WTC11 (cell line): ENCODE data around the gene MORC4.

Source experiments
- ESRRA ChIP-seq: sonication (generic); formaldehyde crosslinking; IDR thresholded peaks from 2 replicates; pipeline ENCODE4 v1.8.1; 2022; ENCODE audit warnings: mild to moderate bottlenecking, missing genetic modification reagents, borderline replicate concordance
- ETV6 ChIP-seq: sonication (generic); formaldehyde crosslinking; IDR thresholded peaks from 2 replicates; pipeline ENCODE4 v1.8.1; 2022; ENCODE audit warnings: mild to moderate bottlenecking, missing genetic modification reagents
- JUN ChIP-seq: sonication (generic); formaldehyde crosslinking; IDR thresholded peaks from 2 replicates; pipeline ENCODE4 v1.8.0; 2023; ENCODE audit warnings: mild to moderate bottlenecking, missing genetic modification reagents
- MYBL2 ChIP-seq: sonication (generic); formaldehyde crosslinking; IDR thresholded peaks from 2 replicates; pipeline ENCODE4 v1.8.1; 2023; ENCODE audit warnings: mild to moderate bottlenecking, moderate library complexity, missing genetic modification reagents
- PRRX2 ChIP-seq: fragments of 250-450 bp; sonication (Bioruptor Pico); IDR thresholded peaks from 2 replicates; pipeline ENCODE4 v1.8.0; 2021; ENCODE audit warnings: mild to moderate bottlenecking
- TEAD4 ChIP-seq: sonication (generic); formaldehyde crosslinking; IDR thresholded peaks from 2 replicates; pipeline ENCODE4 v1.8.0; 2022; ENCODE audit warnings: mild to moderate bottlenecking, missing genetic modification reagents
- TP53 ChIP-seq: sonication (generic); formaldehyde crosslinking; IDR thresholded peaks from 2 replicates; pipeline ENCODE4 v1.8.1; 2023; ENCODE audit warnings: mild to moderate bottlenecking, missing genetic modification reagents
- ZNF416 ChIP-seq: fragments of 250-450 bp; sonication (Bioruptor Pico); IDR thresholded peaks from 2 replicates; pipeline ENCODE4 v1.9.0; 2021; ENCODE audit warnings: mild to moderate bottlenecking, inconsistent platforms
- TF ChIP-seq, protein P1 (sequence below): sonication (generic); formaldehyde crosslinking; IDR thresholded peaks from 2 replicates; pipeline ENCODE4 v1.8.1; 2022; ENCODE audit warnings: low read depth, mild to moderate bottlenecking, moderate library complexity, missing genetic modification reagents, borderline replicate concordance
- TF ChIP-seq, protein P2 (sequence below): fragments of 200-600 bp; IDR thresholded peaks from 2 replicates; pipeline ENCODE4 v1.8.0; 2022; ENCODE audit warnings: antibody characterized with exemption
- TF ChIP-seq, protein P3 (sequence below): sonication (generic); formaldehyde crosslinking; IDR thresholded peaks from 2 replicates; pipeline ENCODE4 v1.8.1; 2023; ENCODE audit warnings: mild to moderate bottlenecking, missing genetic modification reagents, borderline replicate concordance

DNA sequence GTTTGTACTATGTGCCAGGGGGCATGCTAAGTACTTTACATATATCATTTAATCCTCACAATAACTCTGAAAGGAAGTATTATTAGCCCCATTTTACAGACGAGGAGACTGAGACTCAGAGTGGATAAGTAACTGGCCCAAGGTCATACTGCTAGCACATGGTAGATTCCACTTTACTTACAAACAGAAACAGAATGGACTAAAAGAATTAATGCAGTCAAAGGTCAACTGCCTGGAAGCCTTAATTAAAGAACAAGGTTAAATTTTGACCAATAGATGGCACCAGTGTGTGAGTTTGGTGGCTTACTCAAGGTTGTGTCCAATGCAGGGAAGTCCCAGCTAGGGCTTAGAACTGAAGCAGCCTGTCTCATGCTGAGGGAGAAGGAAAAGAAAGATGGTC lies 101.5 kb downstream of the MORC4 start:
- TF ChIP-seq, protein P1, sequence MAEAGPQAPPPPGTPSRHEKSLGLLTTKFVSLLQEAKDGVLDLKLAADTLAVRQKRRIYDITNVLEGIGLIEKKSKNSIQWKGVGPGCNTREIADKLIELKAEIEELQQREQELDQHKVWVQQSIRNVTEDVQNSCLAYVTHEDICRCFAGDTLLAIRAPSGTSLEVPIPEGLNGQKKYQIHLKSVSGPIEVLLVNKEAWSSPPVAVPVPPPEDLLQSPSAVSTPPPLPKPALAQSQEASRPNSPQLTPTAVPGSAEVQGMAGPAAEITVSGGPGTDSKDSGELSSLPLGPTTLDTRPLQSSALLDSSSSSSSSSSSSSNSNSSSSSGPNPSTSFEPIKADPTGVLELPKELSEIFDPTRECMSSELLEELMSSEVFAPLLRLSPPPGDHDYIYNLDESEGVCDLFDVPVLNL (CRISPR knock-in tag), result no peak
- TF ChIP-seq JUN (no peak), ETV6 (CRISPR knock-in tag) (no peak), TP53 (CRISPR knock-in tag) (no peak), MYBL2 (CRISPR knock-in tag) (no peak), ZNF416 (CRISPR knock-in tag) (no peak), TEAD4 (CRISPR knock-in tag) (no peak), PRRX2 (CRISPR knock-in tag) (no peak), ESRRA (CRISPR knock-in tag) (no peak)
- TF ChIP-seq, protein P2, sequence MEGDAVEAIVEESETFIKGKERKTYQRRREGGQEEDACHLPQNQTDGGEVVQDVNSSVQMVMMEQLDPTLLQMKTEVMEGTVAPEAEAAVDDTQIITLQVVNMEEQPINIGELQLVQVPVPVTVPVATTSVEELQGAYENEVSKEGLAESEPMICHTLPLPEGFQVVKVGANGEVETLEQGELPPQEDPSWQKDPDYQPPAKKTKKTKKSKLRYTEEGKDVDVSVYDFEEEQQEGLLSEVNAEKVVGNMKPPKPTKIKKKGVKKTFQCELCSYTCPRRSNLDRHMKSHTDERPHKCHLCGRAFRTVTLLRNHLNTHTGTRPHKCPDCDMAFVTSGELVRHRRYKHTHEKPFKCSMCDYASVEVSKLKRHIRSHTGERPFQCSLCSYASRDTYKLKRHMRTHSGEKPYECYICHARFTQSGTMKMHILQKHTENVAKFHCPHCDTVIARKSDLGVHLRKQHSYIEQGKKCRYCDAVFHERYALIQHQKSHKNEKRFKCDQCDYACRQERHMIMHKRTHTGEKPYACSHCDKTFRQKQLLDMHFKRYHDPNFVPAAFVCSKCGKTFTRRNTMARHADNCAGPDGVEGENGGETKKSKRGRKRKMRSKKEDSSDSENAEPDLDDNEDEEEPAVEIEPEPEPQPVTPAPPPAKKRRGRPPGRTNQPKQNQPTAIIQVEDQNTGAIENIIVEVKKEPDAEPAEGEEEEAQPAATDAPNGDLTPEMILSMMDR, result no peak
- TF ChIP-seq, protein P3, sequence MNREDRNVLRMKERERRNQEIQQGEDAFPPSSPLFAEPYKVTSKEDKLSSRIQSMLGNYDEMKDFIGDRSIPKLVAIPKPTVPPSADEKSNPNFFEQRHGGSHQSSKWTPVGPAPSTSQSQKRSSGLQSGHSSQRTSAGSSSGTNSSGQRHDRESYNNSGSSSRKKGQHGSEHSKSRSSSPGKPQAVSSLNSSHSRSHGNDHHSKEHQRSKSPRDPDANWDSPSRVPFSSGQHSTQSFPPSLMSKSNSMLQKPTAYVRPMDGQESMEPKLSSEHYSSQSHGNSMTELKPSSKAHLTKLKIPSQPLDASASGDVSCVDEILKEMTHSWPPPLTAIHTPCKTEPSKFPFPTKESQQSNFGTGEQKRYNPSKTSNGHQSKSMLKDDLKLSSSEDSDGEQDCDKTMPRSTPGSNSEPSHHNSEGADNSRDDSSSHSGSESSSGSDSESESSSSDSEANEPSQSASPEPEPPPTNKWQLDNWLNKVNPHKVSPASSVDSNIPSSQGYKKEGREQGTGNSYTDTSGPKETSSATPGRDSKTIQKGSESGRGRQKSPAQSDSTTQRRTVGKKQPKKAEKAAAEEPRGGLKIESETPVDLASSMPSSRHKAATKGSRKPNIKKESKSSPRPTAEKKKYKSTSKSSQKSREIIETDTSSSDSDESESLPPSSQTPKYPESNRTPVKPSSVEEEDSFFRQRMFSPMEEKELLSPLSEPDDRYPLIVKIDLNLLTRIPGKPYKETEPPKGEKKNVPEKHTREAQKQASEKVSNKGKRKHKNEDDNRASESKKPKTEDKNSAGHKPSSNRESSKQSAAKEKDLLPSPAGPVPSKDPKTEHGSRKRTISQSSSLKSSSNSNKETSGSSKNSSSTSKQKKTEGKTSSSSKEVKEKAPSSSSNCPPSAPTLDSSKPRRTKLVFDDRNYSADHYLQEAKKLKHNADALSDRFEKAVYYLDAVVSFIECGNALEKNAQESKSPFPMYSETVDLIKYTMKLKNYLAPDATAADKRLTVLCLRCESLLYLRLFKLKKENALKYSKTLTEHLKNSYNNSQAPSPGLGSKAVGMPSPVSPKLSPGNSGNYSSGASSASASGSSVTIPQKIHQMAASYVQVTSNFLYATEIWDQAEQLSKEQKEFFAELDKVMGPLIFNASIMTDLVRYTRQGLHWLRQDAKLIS, result no peak
